SK-N-SH treated with all-trans-retinoic acid at 6 μM for 48 hours (cell line): ENCODE data around the gene GCGR.

Experiments used
- ATAC-seq: fragments of 200-7000 bp; cut with Tn5 transposase; 3 replicates; pipeline ENCODE4 v1.9.1; 2020; ENCODE audit warnings: mild to moderate bottlenecking, moderate library complexity
- ARNTL ChIP-seq: fragments of 450-650 bp; formaldehyde crosslinking; IDR thresholded peaks from 2 replicates; pipeline ENCODE4 v1.5.0; 2020; ENCODE audit warnings: low read depth, mild to moderate bottlenecking, moderate library complexity, borderline replicate concordance
- BACH2 ChIP-seq: fragments of 250-450 bp; sonication (Bioruptor Pico); IDR thresholded peaks from 2 replicates; pipeline ENCODE4 v1.9.0; 2021; ENCODE audit warnings: mild to moderate bottlenecking, borderline replicate concordance
- CREB5 ChIP-seq: fragments of 250-450 bp; sonication (Bioruptor Pico); IDR thresholded peaks from 2 replicates; pipeline ENCODE4 v1.5.1; 2020; ENCODE audit warnings: low read depth, mild to moderate bottlenecking, moderate library complexity
- CSDC2 ChIP-seq: fragments of 250-450 bp; sonication (Bioruptor Pico); IDR thresholded peaks from 2 replicates; pipeline ENCODE4 v1.5.0; 2020; ENCODE audit warnings: mild to moderate bottlenecking, moderate library complexity
- CSRNP3 ChIP-seq: fragments of 250-450 bp; sonication (Bioruptor Pico); IDR thresholded peaks from 2 replicates; pipeline ENCODE4 v1.5.1; 2021; ENCODE audit warnings: mild to moderate bottlenecking, moderate library complexity
- ESRRG ChIP-seq: fragments of 250-450 bp; sonication (Bioruptor Pico); IDR thresholded peaks from 2 replicates; pipeline ENCODE4 v1.6.1; 2021; ENCODE audit warnings: mild to moderate bottlenecking
- GLIS3 ChIP-seq: fragments of 250-450 bp; sonication (Bioruptor Pico); IDR thresholded peaks from 2 replicates; pipeline ENCODE4 v1.5.0; 2020; ENCODE audit warnings: mild to moderate bottlenecking, moderate library complexity
- ISL1 ChIP-seq: fragments of 250-450 bp; sonication (Bioruptor Pico); IDR thresholded peaks from 2 replicates; pipeline ENCODE4 v2.1.2; 2022; ENCODE audit warnings: mild to moderate bottlenecking, moderate library complexity
- OSR1 ChIP-seq: fragments of 250-450 bp; sonication (Bioruptor Pico); IDR thresholded peaks from 2 replicates; pipeline ENCODE4 v1.8.0; 2022; ENCODE audit warnings: moderate library complexity, mild to moderate bottlenecking, inconsistent platforms
- PATZ1 ChIP-seq: fragments of 250-450 bp; sonication (Bioruptor Pico); IDR thresholded peaks from 2 replicates; pipeline ENCODE4 v1.8.0; 2020; ENCODE audit warnings: mild to moderate bottlenecking, moderate library complexity, borderline replicate concordance
- PPARA ChIP-seq: fragments of 250-450 bp; sonication (Bioruptor Pico); IDR thresholded peaks from 2 replicates; pipeline ENCODE4 v1.5.0; 2020; ENCODE audit warnings: mild to moderate bottlenecking, borderline replicate concordance
- RARB ChIP-seq: fragments of 250-450 bp; sonication (Bioruptor Pico); IDR thresholded peaks from 2 replicates; pipeline ENCODE4 v1.8.0; 2021; ENCODE audit warnings: mild to moderate bottlenecking, moderate library complexity
- SNAI2 ChIP-seq: fragments of 250-450 bp; sonication (Bioruptor Pico); IDR thresholded peaks from 2 replicates; pipeline ENCODE4 v1.5.0; 2020; ENCODE audit warnings: mild to moderate bottlenecking, moderate library complexity
- TOX ChIP-seq: fragments of 250-450 bp; sonication (Bioruptor Pico); IDR thresholded peaks from 2 replicates; pipeline ENCODE4 v1.8.0; 2021; ENCODE audit warnings: mild to moderate bottlenecking, moderate library complexity, borderline replicate concordance
- TSHZ2 ChIP-seq: fragments of 250-450 bp; sonication (Bioruptor Pico); IDR thresholded peaks from 2 replicates; pipeline ENCODE4 v1.5.0; 2020; ENCODE audit warnings: mild to moderate bottlenecking, moderate library complexity
- ZC3H10 ChIP-seq: fragments of 250-450 bp; sonication (Bioruptor Pico); IDR thresholded peaks from 2 replicates; pipeline ENCODE4 v1.5.1; 2021; ENCODE audit warnings: mild to moderate bottlenecking, moderate library complexity
- ZFP30 ChIP-seq: fragments of 450-650 bp; formaldehyde crosslinking; IDR thresholded peaks from 2 replicates; pipeline ENCODE4 v1.5.0; 2022; ENCODE audit warnings: mild to moderate bottlenecking, moderate library complexity
- ZNF565 ChIP-seq: fragments of 450-650 bp; formaldehyde crosslinking; conservative IDR thresholded peaks from 2 replicates; pipeline ENCODE4 v1.5.0; 2020; ENCODE audit warnings: low read depth, mild to moderate bottlenecking, moderate library complexity
- ZNF70 ChIP-seq: fragments of 450-650 bp; formaldehyde crosslinking; IDR thresholded peaks from 2 replicates; pipeline ENCODE4 v1.5.0; 2020; ENCODE audit warnings: mild to moderate bottlenecking, moderate library complexity
- ZNF8 ChIP-seq: fragments of 450-650 bp; formaldehyde crosslinking; IDR thresholded peaks from 2 replicates; pipeline ENCODE4 v1.5.0; 2020; ENCODE audit warnings: mild to moderate bottlenecking, moderate library complexity
- TF ChIP-seq, protein P1 (sequence below): fragments of 250-450 bp; sonication (Bioruptor Pico); IDR thresholded peaks from 2 replicates; pipeline ENCODE4 v1.8.0; 2021; ENCODE audit warnings: low read depth, mild to moderate bottlenecking, moderate library complexity, borderline replicate concordance

The GCGR gene

GRCh38 chr17:81837641-81838040 lies 33.7 kb downstream of the GCGR start:
- ATAC-seq, result no peak
- TF ChIP-seq GLIS3 (CRISPR knock-in tag), result no peak
- no peak for TF ChIP-seq SNAI2
- no peak for TF ChIP-seq ISL1 (CRISPR knock-in tag)
- no peak for TF ChIP-seq RARB (CRISPR knock-in tag)
- no peak for TF ChIP-seq ZNF70 (CRISPR knock-in tag)
- TF ChIP-seq CSRNP3 (CRISPR knock-in tag), result no peak
- no peak for TF ChIP-seq BACH2 (CRISPR knock-in tag)
- TF ChIP-seq ZNF565 (CRISPR knock-in tag), result no peak
- no peak for TF ChIP-seq ARNTL (CRISPR knock-in tag)
- TF ChIP-seq ESRRG (CRISPR knock-in tag), result no peak
- TF ChIP-seq ZC3H10, result no peak
- TF ChIP-seq PPARA, result no peak
- TF ChIP-seq TSHZ2 (CRISPR knock-in tag), result no peak
- TF ChIP-seq PATZ1 (CRISPR knock-in tag), result no peak
- no peak for TF ChIP-seq ZNF8 (CRISPR knock-in tag)
- TF ChIP-seq CREB5 (CRISPR knock-in tag), result no peak

- no peak for ATAC-seq
- no peak for TF ChIP-seq CSDC2 (CRISPR knock-in tag)
- TF ChIP-seq ESRRG (CRISPR knock-in tag), result no peak
- TF ChIP-seq ARNTL (CRISPR knock-in tag), result no peak
- no peak for TF ChIP-seq PPARA
- TF ChIP-seq, all 23 proteins: peak for 0
Measured at GRCh38 chr17:81838753-81839255, 34.9 kb downstream of the GCGR start.

DNA sequence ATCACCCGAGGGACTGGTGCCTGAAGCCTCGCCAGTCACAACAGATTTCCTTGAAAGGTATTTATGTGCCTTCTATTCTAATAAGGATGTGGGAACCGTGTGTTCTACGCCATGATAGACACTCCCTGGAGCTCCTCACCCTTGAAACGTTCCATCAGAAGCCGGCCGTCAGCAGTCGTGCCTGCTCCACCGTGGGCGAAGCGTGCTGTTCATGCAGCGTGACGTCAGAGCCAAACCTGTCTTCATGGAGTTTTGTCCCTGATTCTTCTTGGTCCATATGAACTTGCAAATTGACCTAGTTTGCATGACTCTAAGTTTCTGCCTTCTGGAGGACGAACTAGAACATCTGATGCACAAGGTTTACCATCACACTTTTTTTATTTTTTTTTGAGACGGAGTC lies 35.4 kb downstream of the GCGR start:
- no peak for ATAC-seq
- no peak for TF ChIP-seq BACH2 (CRISPR knock-in tag)
- no peak for TF ChIP-seq TSHZ2 (CRISPR knock-in tag)
- no peak for TF ChIP-seq ISL1 (CRISPR knock-in tag)
- TF ChIP-seq, protein P1, sequence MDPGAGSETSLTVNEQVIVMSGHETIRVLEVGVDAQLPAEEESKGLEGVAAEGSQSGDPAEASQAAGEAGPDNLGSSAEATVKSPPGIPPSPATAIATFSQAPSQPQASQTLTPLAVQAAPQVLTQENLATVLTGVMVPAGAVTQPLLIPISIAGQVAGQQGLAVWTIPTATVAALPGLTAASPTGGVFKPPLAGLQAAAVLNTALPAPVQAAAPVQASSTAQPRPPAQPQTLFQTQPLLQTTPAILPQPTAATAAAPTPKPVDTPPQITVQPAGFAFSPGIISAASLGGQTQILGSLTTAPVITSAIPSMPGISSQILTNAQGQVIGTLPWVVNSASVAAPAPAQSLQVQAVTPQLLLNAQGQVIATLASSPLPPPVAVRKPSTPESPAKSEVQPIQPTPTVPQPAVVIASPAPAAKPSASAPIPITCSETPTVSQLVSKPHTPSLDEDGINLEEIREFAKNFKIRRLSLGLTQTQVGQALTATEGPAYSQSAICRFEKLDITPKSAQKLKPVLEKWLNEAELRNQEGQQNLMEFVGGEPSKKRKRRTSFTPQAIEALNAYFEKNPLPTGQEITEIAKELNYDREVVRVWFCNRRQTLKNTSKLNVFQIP, result no peak
- TF ChIP-seq OSR1 (CRISPR knock-in tag), result no peak
- TF ChIP-seq ZNF70 (CRISPR knock-in tag), result no peak
- no peak for TF ChIP-seq ZFP30 (CRISPR knock-in tag)
- no peak for TF ChIP-seq PPARA
- no peak for TF ChIP-seq RARB (CRISPR knock-in tag)
- TF ChIP-seq ESRRG (CRISPR knock-in tag), result no peak
- no peak for TF ChIP-seq TOX (CRISPR knock-in tag)
- TF ChIP-seq CREB5 (CRISPR knock-in tag), result no peak
- TF ChIP-seq ARNTL (CRISPR knock-in tag), result no peak
- no peak for TF ChIP-seq CSRNP3 (CRISPR knock-in tag)
- no peak for TF ChIP-seq SNAI2
